ENCODE data around the gene NKPD1. TPM values are rescaled to one million over a fixed set of nuclear protein-coding genes. Genes with fewer than 3 reads are reported as not detected.

NKPD1 gene
- polyA plus RNA-seq, 2 of the 4 experiments (the other 2 are of a cell fraction), result 0.12 to 0.15 TPM

- Histone ChIP-seq H3K27ac (peak overlapping the region in 1 of 2 experiments; percentile 13; a peak in 2 of 6 replicates), H3K4me2 (peak overlapping the region; percentile 35; the same call in 2 of the 3 replicates), H3K9me3 (no peaks in the 10 kb centered on the region), H3K4me1 (peaks cover 10% of the 10 kb centered on the region), H3K4me3 (no peak overlapping the region)
- peak; percentile 86 to 88 for ATAC-seq
- TF ChIP-seq SREBF2 (IDR thresholded peaks at IDR 0.05), result no peak
- TF ChIP-seq MYC (IDR thresholded peaks at IDR 0.05; ENCODE audit: borderline replicate concordance, low read length), result no peak
- TF ChIP-seq RFX5 (IDR thresholded peaks at IDR 0.05), result no peak
- peak; percentile 31 to 48; a peak in 3 of 5 replicates for TF ChIP-seq RAD21 (conservative IDR thresholded peaks at IDR 0.05 in 1 of 2, IDR thresholded peaks at IDR 0.05 in 1 of 2)
- no peak for TF ChIP-seq ELK1 (IDR thresholded peaks at IDR 0.05; ENCODE audit: low read depth, low read length)
- no peak for TF ChIP-seq EHMT2 (IDR thresholded peaks at IDR 0.05; ENCODE audit: low read depth)
- no peak for TF ChIP-seq ZSCAN20 (CRISPR knock-in tag; IDR thresholded peaks at IDR 0.05)
- TF ChIP-seq NPAS2 (CRISPR knock-in tag; IDR thresholded peaks at IDR 0.05; ENCODE audit: borderline replicate concordance), result no peak
- no peak for TF ChIP-seq CBX2 (IDR thresholded peaks at IDR 0.05; ENCODE audit: borderline replicate concordance, low read depth)
- TF ChIP-seq ATOH8 (CRISPR knock-in tag; IDR thresholded peaks at IDR 0.05; ENCODE audit: low read depth), result no peak
- no peak for TF ChIP-seq TFCP2L1 (CRISPR knock-in tag; IDR thresholded peaks at IDR 0.05)
- no peak for TF ChIP-seq FOXS1 (CRISPR knock-in tag; IDR thresholded peaks at IDR 0.05)
- no peak for TF ChIP-seq RCOR1 (IDR thresholded peaks at IDR 0.05; ENCODE audit: low read depth, low read length)
- TF ChIP-seq CHD4 (IDR thresholded peaks at IDR 0.05; ENCODE audit: borderline replicate concordance), result no peak
- TF ChIP-seq MAFK (IDR thresholded peaks at IDR 0.05; ENCODE audit: partially characterized antibody), result no peak
- TF ChIP-seq HEYL (CRISPR knock-in tag; IDR thresholded peaks at IDR 0.05), result no peak
- no peak for TF ChIP-seq BHLHE40 (IDR thresholded peaks at IDR 0.05; ENCODE audit: low read depth, low read length)
- no peak for TF ChIP-seq CBX8 (IDR thresholded peaks at IDR 0.05)
- no peak for TF ChIP-seq HOXB5 (CRISPR knock-in tag; IDR thresholded peaks at IDR 0.05)
- TF ChIP-seq, protein P1, sequence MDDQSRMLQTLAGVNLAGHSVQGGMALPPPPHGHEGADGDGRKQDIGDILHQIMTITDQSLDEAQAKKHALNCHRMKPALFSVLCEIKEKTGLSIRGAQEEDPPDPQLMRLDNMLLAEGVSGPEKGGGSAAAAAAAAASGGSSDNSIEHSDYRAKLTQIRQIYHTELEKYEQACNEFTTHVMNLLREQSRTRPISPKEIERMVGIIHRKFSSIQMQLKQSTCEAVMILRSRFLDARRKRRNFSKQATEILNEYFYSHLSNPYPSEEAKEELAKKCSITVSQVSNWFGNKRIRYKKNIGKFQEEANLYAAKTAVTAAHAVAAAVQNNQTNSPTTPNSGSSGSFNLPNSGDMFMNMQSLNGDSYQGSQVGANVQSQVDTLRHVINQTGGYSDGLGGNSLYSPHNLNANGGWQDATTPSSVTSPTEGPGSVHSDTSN (IDR thresholded peaks at IDR 0.05), result no peak
- TF ChIP-seq JUNB (IDR thresholded peaks at IDR 0.05), result no peak
- TF ChIP-seq ESRRA (IDR thresholded peaks at IDR 0.05; ENCODE audit: borderline replicate concordance, low read length), result no peak
- no peak for TF ChIP-seq GATA3 (IDR thresholded peaks at IDR 0.05; ENCODE audit: borderline replicate concordance)
- no peak for TF ChIP-seq POLR2AphosphoS2 (conservative IDR thresholded peaks at IDR 0.05; ENCODE audit: low read length)
- no peak for TF ChIP-seq FOSL2 (IDR thresholded peaks at IDR 0.05)
- TF ChIP-seq FOSL2 (CRISPR knock-in tag; IDR thresholded peaks at IDR 0.05), result peak; percentile 79
- TF ChIP-seq MAZ (IDR thresholded peaks at IDR 0.05; ENCODE audit: borderline replicate concordance, low read depth, low read length), result no peak
- no peak for TF ChIP-seq HDAC2 (IDR thresholded peaks at IDR 0.05)
- no peak for TF ChIP-seq RNF2 (IDR thresholded peaks at IDR 0.05; ENCODE audit: borderline replicate concordance, low read depth)
- peak; percentile 66 for TF ChIP-seq SMC3 (IDR thresholded peaks at IDR 0.05)
- TF ChIP-seq, protein P2, sequence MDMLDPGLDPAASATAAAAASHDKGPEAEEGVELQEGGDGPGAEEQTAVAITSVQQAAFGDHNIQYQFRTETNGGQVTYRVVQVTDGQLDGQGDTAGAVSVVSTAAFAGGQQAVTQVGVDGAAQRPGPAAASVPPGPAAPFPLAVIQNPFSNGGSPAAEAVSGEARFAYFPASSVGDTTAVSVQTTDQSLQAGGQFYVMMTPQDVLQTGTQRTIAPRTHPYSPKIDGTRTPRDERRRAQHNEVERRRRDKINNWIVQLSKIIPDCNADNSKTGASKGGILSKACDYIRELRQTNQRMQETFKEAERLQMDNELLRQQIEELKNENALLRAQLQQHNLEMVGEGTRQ (IDR thresholded peaks at IDR 0.05), result no peak
- TF ChIP-seq, protein P3, sequence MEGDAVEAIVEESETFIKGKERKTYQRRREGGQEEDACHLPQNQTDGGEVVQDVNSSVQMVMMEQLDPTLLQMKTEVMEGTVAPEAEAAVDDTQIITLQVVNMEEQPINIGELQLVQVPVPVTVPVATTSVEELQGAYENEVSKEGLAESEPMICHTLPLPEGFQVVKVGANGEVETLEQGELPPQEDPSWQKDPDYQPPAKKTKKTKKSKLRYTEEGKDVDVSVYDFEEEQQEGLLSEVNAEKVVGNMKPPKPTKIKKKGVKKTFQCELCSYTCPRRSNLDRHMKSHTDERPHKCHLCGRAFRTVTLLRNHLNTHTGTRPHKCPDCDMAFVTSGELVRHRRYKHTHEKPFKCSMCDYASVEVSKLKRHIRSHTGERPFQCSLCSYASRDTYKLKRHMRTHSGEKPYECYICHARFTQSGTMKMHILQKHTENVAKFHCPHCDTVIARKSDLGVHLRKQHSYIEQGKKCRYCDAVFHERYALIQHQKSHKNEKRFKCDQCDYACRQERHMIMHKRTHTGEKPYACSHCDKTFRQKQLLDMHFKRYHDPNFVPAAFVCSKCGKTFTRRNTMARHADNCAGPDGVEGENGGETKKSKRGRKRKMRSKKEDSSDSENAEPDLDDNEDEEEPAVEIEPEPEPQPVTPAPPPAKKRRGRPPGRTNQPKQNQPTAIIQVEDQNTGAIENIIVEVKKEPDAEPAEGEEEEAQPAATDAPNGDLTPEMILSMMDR (IDR thresholded peaks at IDR 0.05), result peak; percentile 51
- 36% methylated on average over 13 of the region's 13 CpGs for WGBS (ENCODE audit: missing lambda C conversion rate)
- no peak for FAIRE-seq
- ChIA-PET CTCF (interaction anchor here (0.7 to 2.8 kb wide), 16 partner anchors 10 to 282 kb away, joined by 3 to 16 read pairs (median 5); no protein-coding TSS in a partner anchor), POLR2A (interaction anchor here (1.0 to 1.1 kb wide), 2 partner anchors 38 to 52 kb away, joined by 5 to 6 read pairs; partner anchors contain the start of genes GEMIN7 and PPP1R37)
- DNase-seq (ENCODE audit: low read depth in 1 of 2, low spot score in 1 of 2), result peak; percentile 54
Observed at GRCh38 chr19:45130888-45131615, 29.7 kb downstream of the NKPD1 start.
